NB4 (cell line): ENCODE results near the gene SWT1.
"Not testable (repeated sequence)": the region's sequence is repeated elsewhere in the genome, so short reads cannot be mapped to it uniquely, and the experiment has no call there.

ENCODE experiments used
- MYC ChIP-seq: IDR thresholded peaks from 2 replicates; pipeline ENCODE4 v1.6.1; 2011; ENCODE audit warnings: low read depth, low read length
- POLR2A ChIP-seq: IDR thresholded peaks from 2 replicates; pipeline ENCODE4 v1.6.1; 2011; ENCODE audit warnings: mild to moderate bottlenecking; ENCODE audit not compliant: insufficient read length; ENCODE audit errors: extremely low read depth
- TF ChIP-seq, protein P1 (sequence below): IDR thresholded peaks from one replicate; pipeline ENCODE4 v1.5.1; 2012; ENCODE audit warnings: low read depth, low read length
- TF ChIP-seq, protein P2 (sequence below): IDR thresholded peaks from 2 replicates; pipeline ENCODE4 v1.6.1; 2011; ENCODE audit warnings: low read depth, low read length

DNA sequence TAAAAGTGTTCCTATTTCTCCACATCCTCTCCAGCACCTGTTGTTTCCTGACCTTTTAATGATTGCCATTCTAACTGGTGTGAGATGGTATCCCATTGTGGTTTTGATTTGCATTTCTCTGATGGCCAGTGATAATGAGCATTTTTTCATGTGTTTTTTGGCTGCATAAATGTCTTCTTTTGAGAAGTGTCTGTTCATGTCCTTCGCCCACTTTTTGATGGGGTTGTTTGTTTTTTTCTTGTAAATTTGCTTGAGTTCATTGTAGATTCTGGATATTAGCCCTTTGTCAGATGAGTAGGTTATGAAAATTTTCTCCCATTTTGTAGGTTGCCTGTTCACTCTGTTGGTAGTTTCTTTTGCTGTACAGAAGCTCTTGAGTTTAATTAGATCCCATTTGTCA is 95.4 kb downstream of the SWT1 start:
- TF ChIP-seq, protein P1, sequence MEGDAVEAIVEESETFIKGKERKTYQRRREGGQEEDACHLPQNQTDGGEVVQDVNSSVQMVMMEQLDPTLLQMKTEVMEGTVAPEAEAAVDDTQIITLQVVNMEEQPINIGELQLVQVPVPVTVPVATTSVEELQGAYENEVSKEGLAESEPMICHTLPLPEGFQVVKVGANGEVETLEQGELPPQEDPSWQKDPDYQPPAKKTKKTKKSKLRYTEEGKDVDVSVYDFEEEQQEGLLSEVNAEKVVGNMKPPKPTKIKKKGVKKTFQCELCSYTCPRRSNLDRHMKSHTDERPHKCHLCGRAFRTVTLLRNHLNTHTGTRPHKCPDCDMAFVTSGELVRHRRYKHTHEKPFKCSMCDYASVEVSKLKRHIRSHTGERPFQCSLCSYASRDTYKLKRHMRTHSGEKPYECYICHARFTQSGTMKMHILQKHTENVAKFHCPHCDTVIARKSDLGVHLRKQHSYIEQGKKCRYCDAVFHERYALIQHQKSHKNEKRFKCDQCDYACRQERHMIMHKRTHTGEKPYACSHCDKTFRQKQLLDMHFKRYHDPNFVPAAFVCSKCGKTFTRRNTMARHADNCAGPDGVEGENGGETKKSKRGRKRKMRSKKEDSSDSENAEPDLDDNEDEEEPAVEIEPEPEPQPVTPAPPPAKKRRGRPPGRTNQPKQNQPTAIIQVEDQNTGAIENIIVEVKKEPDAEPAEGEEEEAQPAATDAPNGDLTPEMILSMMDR = not testable (repeated sequence)
- not testable (repeated sequence) for TF ChIP-seq POLR2A, MYC
- TF ChIP-seq, protein P2, sequence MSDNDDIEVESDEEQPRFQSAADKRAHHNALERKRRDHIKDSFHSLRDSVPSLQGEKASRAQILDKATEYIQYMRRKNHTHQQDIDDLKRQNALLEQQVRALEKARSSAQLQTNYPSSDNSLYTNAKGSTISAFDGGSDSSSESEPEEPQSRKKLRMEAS = not testable (repeated sequence)
